Lower lobe of right lung (tissue), 2 donors: ENCODE results near the gene RPL4. TPM values are rescaled to one million over a fixed set of nuclear protein-coding genes. Genes with fewer than 3 reads are reported as not detected.
A peak's percentile ranks its signal among the peaks of the same experiment; 100 is the strongest.
"Not testable (repeated sequence)": the region's sequence is repeated elsewhere in the genome, so short reads cannot be mapped to it uniquely, and the experiment has no call there.

Experiments used
- ATAC-seq, 2 donors: fragments of 200-7000 bp; cut with Tn5 transposase; one replicate each; pipeline ENCODE4 v1.9.1; 2020 to 2022; ENCODE audit warnings: mild to moderate bottlenecking in 2 of 2, moderate library complexity in 2 of 2
- DNase-seq: peaks from one replicate; pipeline ENCODE4 v3.0.0-alpha.2; 2020
- H3K27ac ChIP-seq: fragments of 200-600 bp; one replicate; pipeline ENCODE4 v1.8.0; 2022
- H3K27me3 ChIP-seq: fragments of 200-600 bp; one replicate; pipeline ENCODE4 v1.8.0; 2022; ENCODE audit warnings: low read depth
- H3K36me3 ChIP-seq: fragments of 200-600 bp; one replicate; pipeline ENCODE4 v1.8.0; 2022; ENCODE audit warnings: mild to moderate bottlenecking
- H3K4me1 ChIP-seq: fragments of 200-600 bp; one replicate; pipeline ENCODE4 v1.8.0; 2022
- H3K4me3 ChIP-seq: fragments of 200-600 bp; one replicate; pipeline ENCODE4 v1.8.0; 2022; ENCODE audit warnings: mild to moderate bottlenecking
- H3K9me3 ChIP-seq: fragments of 200-600 bp; one replicate; pipeline ENCODE4 v1.8.0; 2022
- CTCF ChIP-seq: fragments of 200-600 bp; IDR thresholded peaks from one replicate; pipeline ENCODE4 v1.8.0; 2022; ENCODE audit warnings: antibody characterized with exemption, mild to moderate bottlenecking
- intact Hi-C: fragments of 100-400 bp; cut with DNase I; formaldehyde crosslinking; loops from one replicate; pipeline ENCODE4 v1.11.0; 2022
- total RNA-seq: library from RNA; stranded (reverse); fragmentation: NEBNext Ultra II Directional; extraction: Animal tissue kit (Norgen Biotek cat#: 25700); gene quantifications from one replicate; pipeline ENCODE4 v1.2.1, GENCODE V29; 2021
- donor health status: DM: no; HTN: yes; CAD: no; lungs with severe emphysema.

The RPL4 gene
- total RNA-seq, 1 donor from 2014 or later: 1,655 TPM

GRCh38 chr15:66505430-66505811 lies 766 bp upstream of the RPL4 start:
- peak in 1 of 2 donors; percentile 45 for ATAC-seq
- TF ChIP-seq CTCF: no peak
- no peak for DNase-seq
- no peaks in the 10 kb centered on the region for H3K27me3 ChIP-seq
- no peaks in the 10 kb centered on the region for H3K9me3 ChIP-seq
- peaks cover 30% of the 10 kb centered on the region for H3K36me3 ChIP-seq
- intact Hi-C loops: no loop called here
- peak overlapping the region; percentile 99 for H3K4me3 ChIP-seq
- peak overlapping the region; percentile 97 for H3K27ac ChIP-seq
- H3K4me1 ChIP-seq: peaks cover 38% of the 10 kb centered on the region

- ATAC-seq: no peak
- H3K36me3 ChIP-seq: peaks cover 44% of the 10 kb centered on the region
- intact Hi-C loops: no loop called here
- no peak for DNase-seq
- H3K9me3 ChIP-seq: no peaks in the 10 kb centered on the region
- TF ChIP-seq CTCF: no peak
- peaks cover 38% of the 10 kb centered on the region for H3K4me1 ChIP-seq
- H3K27ac ChIP-seq: peak overlapping the region; percentile 97
- H3K27me3 ChIP-seq: no peaks in the 10 kb centered on the region
- peak overlapping the region; percentile 99 for H3K4me3 ChIP-seq
These were observed 684 bp downstream of the RPL4 start for GRCh38 chr15:66503780-66504562.

- peaks cover 40% of the 10 kb centered on the region for H3K4me1 ChIP-seq
- H3K27me3 ChIP-seq, H3K9me3 ChIP-seq, intact Hi-C loops, H3K27ac ChIP-seq, ATAC-seq, DNase-seq: not testable (repeated sequence)
- H3K36me3 ChIP-seq: peaks cover 53% of the 10 kb centered on the region
- peak overlapping the region; percentile 99 for H3K4me3 ChIP-seq
These were observed 1.5 kb downstream of the RPL4 start for GRCh38 chr15:66503041-66503648.

GRCh38 chr15:66502491-66502890 lies 2.2 kb downstream of the RPL4 start:
- H3K27ac ChIP-seq: no peak overlapping the region
- no peaks in the 10 kb centered on the region for H3K9me3 ChIP-seq
- intact Hi-C loops: no loop called here
- ATAC-seq (no peak), DNase-seq (no peak)
- no peaks in the 10 kb centered on the region for H3K27me3 ChIP-seq
- peaks cover 45% of the 10 kb centered on the region for H3K4me1 ChIP-seq
- no peak for TF ChIP-seq CTCF
- peaks cover 56% of the 10 kb centered on the region for H3K36me3 ChIP-seq
- H3K4me3 ChIP-seq: peak overlapping the region; percentile 99

GRCh38 chr15:66500346-66500745 lies 4.3 kb downstream of the RPL4 start:
- H3K4me3 ChIP-seq, intact Hi-C loops, H3K9me3 ChIP-seq, H3K27me3 ChIP-seq, DNase-seq, ATAC-seq, H3K27ac ChIP-seq: not testable (repeated sequence)
- H3K36me3 ChIP-seq: peaks cover 61% of the 10 kb centered on the region
- peaks cover 52% of the 10 kb centered on the region for H3K4me1 ChIP-seq

GRCh38 chr15:66498501-66499386 lies 5.9 kb downstream of the RPL4 start:
- ATAC-seq (no peak), DNase-seq (no peak)
- Histone ChIP-seq H3K4me3 (no peak overlapping the region), H3K27ac (peak overlapping the region; percentile 87), H3K9me3 (no peaks in the 10 kb centered on the region), H3K27me3 (no peaks in the 10 kb centered on the region), H3K36me3 (peaks cover 77% of the 10 kb centered on the region), H3K4me1 (peaks cover 47% of the 10 kb centered on the region)
- intact Hi-C loops: no loop called here
- peak; percentile 31 for TF ChIP-seq CTCF
